Cardiac septum (tissue), 1 donor: Measurements from ENCODE around the gene JPH3. TPM values are rescaled to one million over a fixed set of nuclear protein-coding genes. Genes with fewer than 3 reads are reported as not detected.

Experiments
- DNase-seq: peaks from one replicate; pipeline ENCODE4 v3.0.0-alpha.2; 2020; ENCODE audit warnings: low spot score
- intact Hi-C: fragments of 100-400 bp; cut with DNase I; formaldehyde crosslinking; loops from one replicate; pipeline ENCODE4 v1.14.0; 2022
- total RNA-seq: library from RNA; stranded (reverse); fragmentation: NEBNext Ultra II Directional; extraction: Animal tissue kit (Norgen Biotek cat#: 25700); gene quantifications from one replicate; pipeline ENCODE4 v1.2.1, GENCODE V29; 2021
- donor health status: DM: no; HTN: no; CAD: no.

JPH3 gene
- total RNA-seq, 1 donor from 2014 or later = 0.11 TPM

DNA sequence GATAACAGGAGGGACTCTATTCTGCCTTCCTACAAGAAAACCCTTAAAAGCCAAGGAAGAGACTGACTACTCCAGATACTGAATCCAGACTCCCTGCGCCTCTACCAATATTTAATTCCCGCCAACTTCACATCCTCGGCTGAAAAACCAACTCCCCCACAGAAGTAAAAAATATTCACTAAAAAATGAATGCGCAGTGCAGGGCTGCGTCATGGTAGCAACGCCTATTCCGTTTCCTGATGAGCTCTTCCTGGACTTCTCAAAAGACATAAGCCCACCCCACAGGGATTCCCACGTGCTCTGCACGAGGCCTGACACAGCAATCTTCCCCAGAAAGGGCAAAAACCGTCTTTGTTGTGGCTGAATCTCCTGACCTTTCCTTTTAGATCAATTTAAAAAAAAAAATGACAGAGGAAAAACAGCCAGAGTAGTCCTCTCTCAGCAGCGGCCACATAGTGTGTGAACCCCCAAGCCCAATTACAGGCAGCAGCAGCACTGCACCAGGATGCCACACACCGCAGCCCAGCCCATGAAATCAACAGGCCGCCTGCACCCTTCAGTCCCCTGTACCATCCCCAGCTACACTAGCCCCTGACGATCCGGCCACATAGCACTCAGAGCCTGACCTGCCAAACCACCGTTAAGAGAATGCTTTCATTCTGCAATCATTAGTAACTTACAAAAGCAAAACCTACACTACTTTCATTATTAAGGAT lies 139.6 kb downstream of the JPH3 start:
- no peak for DNase-seq
- intact Hi-C loops = no loop called here

DNA sequence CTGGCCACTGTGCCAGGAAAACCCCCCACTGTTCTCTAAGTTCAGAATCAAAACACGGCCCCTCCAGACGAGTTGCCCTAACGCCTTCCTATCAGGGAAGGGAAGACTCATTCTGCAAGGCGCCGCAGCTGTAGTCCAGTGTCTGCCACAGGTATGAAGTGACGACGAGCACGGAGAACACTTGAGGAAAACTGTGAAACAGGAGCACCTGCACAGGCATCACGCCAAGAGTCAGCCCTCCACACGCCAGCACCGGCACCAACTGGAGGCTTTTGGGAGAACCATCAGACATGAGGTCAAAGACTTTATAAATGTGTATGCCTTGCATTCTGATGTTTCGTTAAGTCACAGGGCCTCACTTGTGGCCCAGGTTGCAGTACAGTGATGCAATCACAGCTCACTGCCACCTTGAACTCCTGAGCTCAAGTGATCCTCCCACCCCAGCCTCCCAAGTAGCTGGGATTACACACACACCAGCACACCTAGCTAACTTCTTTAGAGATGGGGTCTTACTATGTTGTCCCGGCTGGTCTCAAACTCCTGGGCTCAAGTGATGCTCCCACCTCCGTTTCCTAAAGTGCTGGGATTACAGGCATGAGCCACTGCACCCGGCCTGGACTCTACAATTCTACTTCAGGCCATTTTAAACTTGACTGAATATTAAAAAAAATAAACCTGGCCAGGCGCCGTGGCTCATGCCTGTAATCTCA lies 140.6 kb downstream of the JPH3 start:
- intact Hi-C loops = no loop called here
- no peak for DNase-seq

DNA sequence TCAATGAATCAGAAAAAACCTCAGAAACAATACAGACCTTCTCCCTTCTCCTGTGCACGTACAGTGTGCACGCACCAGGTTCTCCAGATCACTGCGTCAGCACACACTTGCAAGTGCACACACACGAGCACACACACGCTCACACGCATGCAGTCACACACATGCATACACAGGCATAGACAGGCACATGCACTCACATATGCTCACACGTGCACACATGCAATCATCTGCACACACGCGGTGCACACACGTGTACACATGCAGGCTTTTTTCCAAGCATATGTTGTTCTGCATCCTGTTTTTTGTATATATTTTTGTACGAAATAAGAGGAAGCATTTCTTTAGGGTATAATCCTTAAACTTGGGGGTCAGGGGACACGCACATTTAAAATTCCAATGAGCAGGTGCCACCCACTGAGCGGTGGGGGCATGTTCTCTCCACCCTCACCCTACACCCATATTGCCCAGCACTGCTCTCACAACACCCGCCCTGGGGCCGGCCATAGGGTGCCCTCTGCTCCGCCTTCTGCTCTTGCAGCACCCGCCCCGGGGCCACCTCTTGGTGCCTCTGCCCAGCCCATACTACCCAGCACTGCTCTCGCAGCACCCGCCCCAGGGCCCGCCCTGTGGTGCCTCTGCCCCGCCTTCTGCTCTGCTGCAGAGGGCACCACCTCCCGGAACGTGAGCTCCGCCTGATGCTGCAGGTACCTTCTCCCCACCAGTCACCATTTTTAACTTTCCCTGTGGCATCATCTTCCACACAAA lies 142.6 kb downstream of the JPH3 start:
- DNase-seq = no peak
- intact Hi-C loops = no loop called here

DNA sequence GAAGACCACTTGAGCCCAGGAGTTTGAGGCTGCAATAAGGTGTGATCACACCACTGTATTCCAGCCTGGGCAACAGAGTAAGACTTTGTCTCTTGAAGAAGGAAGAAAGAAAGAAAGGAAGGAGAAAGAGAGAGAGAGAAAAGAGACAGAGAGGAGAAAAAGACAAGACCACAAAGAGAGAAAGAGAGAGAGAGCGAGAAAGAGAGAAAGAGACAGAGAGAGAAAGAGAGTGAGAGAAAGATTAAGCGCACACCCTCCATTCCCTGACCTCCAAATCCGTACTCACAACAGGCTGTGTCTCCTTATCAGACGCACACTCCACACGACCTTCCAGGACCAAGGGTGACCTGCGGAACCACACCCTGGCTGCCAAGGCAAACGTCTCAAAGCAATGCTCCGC lies 143.9 kb downstream of the JPH3 start:
- intact Hi-C loops = no loop called here
- no peak for DNase-seq

Other genes starting within 250 kb of the JPH3 start
- 73.9 TPM for gene FBXO31, start 218.7 kb upstream of the JPH3 start, total RNA-seq
- 113 TPM for gene MAP1LC3B, start 210.2 kb upstream of the JPH3 start, total RNA-seq
- gene ZCCHC14, start 109.5 kb upstream of the JPH3 start, total RNA-seq = 20.5 TPM
- 12.6 TPM for gene KLHDC4, start 163.5 kb downstream of the JPH3 start, total RNA-seq